Ectodermal cell (in vitro differentiated cells): ENCODE measurements around the gene TRAIP.
"Not testable (repeated sequence)": the region's sequence is repeated elsewhere in the genome, so short reads cannot be mapped to it uniquely, and the experiment has no call there.

ENCODE experiments used
- H3K27ac ChIP-seq: 2 replicates; pipeline ENCODE4 v1.7.0; 2013; ENCODE audit warnings: mild to moderate bottlenecking, low read depth, low read length; ENCODE audit not compliant: insufficient read depth, poor library complexity, severe bottlenecking
- H3K27me3 ChIP-seq: 2 replicates; pipeline ENCODE4 v1.7.0; 2013; ENCODE audit warnings: mild to moderate bottlenecking, low read length; ENCODE audit not compliant: insufficient read depth, control insufficient read depth, poor library complexity, severe bottlenecking
- H3K36me3 ChIP-seq: one replicate; pipeline ENCODE4 v1.7.0; 2013; ENCODE audit warnings: low read length; ENCODE audit not compliant: control insufficient read depth, insufficient read depth
- H3K4me1 ChIP-seq: one replicate; pipeline ENCODE4 v1.7.0; 2013; ENCODE audit warnings: low read length; ENCODE audit not compliant: control insufficient read depth, insufficient read depth
- H3K4me3 ChIP-seq: 2 replicates; pipeline ENCODE4 v1.7.0; 2013; ENCODE audit warnings: low read depth, low read length, control low read depth; ENCODE audit not compliant: insufficient read depth
- H3K9me3 ChIP-seq: 2 replicates; pipeline ENCODE4 v1.7.0; 2013; ENCODE audit warnings: mild to moderate bottlenecking, low read length, moderate library complexity; ENCODE audit not compliant: control insufficient read depth
- WGBS, 2 experiments: methylation state at CpG; one replicate each; pipeline ENCODE4 v1.1.7; 2013; ENCODE audit warnings: missing lambda C conversion rate in 2 of 2; 5-methylcytosine and 5-hydroxymethylcytosine counted together

Gene TRAIP

DNA sequence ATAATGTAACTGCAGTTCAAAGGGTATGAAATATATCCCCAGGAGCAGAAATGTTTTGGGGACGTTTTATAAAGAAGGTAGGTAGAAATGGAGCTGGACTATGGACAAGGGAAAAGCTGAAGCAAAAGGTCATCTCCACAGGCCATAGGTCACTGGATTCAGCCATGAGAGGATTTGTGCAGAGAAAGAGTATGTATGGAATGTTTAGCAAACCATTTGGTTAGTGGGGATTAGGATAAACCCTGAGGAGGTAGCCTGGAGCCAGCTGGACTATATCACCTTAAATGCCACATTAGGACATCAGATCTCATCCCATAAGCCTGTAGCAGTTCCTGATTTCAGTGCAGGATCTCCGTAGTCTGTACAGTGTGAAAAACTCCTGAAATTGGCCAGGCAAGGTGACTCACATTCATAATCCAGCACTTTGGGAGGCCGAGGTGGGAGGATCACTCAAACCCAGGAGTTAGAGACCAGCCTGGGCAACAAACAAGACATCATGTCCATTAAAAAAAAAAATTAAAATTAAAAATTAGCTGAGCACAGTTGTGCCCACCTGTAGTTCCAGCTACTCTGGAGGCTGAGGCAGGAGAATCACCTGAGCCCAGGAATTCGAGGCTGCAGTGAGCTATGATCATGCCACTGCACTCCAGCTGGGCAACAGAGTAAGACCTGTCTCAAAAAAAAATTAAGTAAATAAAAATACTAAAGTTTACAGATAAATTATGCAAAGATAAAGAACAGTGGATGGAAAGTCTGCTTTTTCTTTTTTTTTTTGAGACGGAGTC is 74.8 kb downstream of the TRAIP start:
- Histone ChIP-seq H3K4me1 (peaks cover 10% of the 10 kb centered on the region), H3K27me3 (no peaks in the 10 kb centered on the region), H3K36me3 (no peaks in the 10 kb centered on the region), H3K9me3 (no peaks in the 10 kb centered on the region), H3K4me3 (no peak overlapping the region), H3K27ac (no peak overlapping the region)
- 88 to 94% methylated on average over 4 to 5 of the region's 5 CpGs for WGBS, 2 experiments

DNA sequence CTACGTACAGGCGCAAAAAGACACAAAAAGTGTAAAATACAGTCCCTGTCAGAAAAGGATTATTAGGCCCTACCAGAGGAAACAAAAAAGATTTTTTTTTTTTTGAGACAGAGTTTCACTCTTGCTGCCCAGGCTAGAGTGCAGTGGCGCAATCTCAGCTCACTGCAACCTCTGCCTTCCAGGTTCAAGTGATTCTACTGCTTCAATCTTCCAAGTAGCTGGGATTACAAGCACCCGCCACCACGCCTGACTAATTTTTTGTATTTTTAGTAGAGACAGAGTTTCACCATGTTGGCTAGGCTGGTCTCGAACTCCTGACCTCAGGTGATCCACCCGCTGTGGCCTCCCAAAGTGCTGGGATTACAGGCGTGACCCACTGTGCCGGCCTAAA is 75.4 kb downstream of the TRAIP start:
- not testable (repeated sequence) for H3K4me3 ChIP-seq, H3K4me1 ChIP-seq, H3K36me3 ChIP-seq, H3K27me3 ChIP-seq, H3K9me3 ChIP-seq
- 88 to 95% methylated on average over 9 of the region's 9 CpGs for WGBS, 2 experiments
- peak overlapping the region; percentile 50 for H3K27ac ChIP-seq

DNA sequence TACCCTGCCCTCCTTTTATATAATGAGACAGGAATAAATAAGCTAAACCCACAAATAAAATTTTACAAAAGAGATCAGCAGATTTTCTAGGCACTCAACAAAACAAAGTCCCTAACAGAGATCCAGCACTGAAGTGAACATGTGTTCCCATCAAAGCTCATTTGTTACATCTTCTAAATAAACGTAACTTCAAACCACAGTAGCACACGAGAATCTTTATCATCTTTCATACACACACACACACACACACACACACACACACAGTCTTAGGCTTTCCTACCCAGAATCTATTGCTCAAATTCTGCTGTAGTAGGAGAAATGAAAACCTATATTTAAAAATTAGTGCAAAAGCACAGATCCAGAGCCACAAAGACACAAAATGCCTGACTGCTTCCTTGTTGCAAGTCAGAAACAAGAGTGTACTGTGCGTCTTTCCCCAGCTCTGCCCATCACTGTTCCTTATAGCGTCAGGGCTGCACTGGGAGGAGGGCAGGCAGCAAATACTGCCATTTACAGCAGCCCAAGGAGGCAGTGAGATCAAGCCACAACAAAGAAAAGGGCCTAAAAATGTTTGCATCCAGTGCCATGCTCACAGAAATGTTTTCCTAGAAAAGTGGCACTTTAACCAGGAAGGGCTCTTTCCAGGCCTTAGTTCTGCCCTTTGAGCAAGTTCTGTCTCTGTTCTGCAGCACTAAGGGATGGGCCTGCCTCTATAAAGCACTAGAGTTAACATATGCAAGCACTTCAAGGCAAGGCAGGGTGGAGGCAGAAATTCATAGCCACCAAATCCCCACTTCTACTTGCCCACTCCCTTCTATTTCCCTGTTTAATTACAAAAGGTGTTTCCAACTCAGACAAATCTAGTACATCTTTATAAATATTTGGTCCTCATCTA is 76.0 kb downstream of the TRAIP start:
- Histone ChIP-seq H3K36me3 (no peaks in the 10 kb centered on the region), H3K9me3 (no peaks in the 10 kb centered on the region), H3K4me3 (no peak overlapping the region), H3K4me1 (peaks cover 10% of the 10 kb centered on the region), H3K27ac (peak overlapping the region; percentile 50), H3K27me3 (no peaks in the 10 kb centered on the region)
- WGBS, 2 experiments = 89 to 98% methylated on average over 3 to 4 of the region's 4 CpGs

DNA sequence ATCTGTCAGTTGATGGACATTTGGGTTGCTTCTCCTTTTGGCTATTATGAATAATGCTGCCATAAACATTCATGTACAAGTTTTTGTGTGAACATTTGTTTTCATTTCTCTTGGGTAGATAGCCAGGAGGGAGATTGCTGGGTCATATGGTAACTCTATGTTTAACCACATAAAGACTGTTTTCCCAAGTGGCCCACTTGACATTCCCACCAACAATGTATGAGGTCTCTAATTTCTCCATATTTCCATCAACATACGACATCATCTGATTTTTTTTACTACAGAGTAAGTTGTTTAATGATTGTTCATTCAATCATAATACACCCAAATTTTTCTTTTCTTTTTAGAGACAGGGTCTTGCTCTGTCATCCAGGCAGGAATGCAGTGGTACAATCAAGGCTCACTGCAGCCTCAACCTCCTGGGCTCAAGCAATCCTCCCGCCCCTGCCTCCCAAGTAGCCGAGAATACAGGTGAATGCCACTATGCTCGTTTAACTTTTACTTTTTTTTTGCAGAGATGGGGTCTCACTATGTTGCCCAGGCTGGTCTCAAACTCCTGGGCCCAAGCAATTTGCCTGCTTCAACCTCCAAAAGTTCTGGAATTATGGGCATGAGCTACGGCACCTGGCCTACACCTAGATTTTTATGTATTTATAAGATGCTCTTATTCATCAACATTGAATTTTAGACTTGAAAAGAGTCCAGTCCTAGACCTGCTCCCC is 76.8 kb downstream of the TRAIP start:
- Histone ChIP-seq H3K9me3 (no peaks in the 10 kb centered on the region), H3K27ac (no peak overlapping the region), H3K4me3 (no peak overlapping the region), H3K27me3 (no peaks in the 10 kb centered on the region), H3K4me1 (peaks cover 10% of the 10 kb centered on the region), H3K36me3 (no peaks in the 10 kb centered on the region)
- WGBS, 2 experiments = 92 to 93% methylated on average over 4 to 5 of the region's 5 CpGs
